GM18507 (cell line): ENCODE results near the gene HTN3.
"Not testable (repeated sequence)": the region's sequence is repeated elsewhere in the genome, so short reads cannot be mapped to it uniquely, and the experiment has no call there.

Source experiments
- DNase-seq: peaks from one replicate; pipeline ENCODE4 v3.0.0; 2011; ENCODE audit warnings: low read depth; ENCODE audit not compliant: insufficient read length; ENCODE audit errors: extremely low spot score
- FAIRE-seq: peaks from 2 replicates; lab custom pipeline; 2011; peaks lifted over from hg19 to GRCh38; lab: Jason Lieb, UNC

HTN3 gene

GRCh38 chr4:70028159-70028558 lies at the start of gene HTN3:
HTN3 (plus strand) TSS chr4:70028459; CDS start chr4:70030741, 2,282 bp downstream.
- peak; percentile 47 for FAIRE-seq
- not testable (repeated sequence) for DNase-seq

- FAIRE-seq (no peak), DNase-seq (no peak)
These were observed 44.2 kb upstream of the HTN3 start for GRCh38 chr4:69984030-69984443.

- DNase-seq (no peak), FAIRE-seq (no peak)
These were observed 41.6 kb upstream of the HTN3 start for GRCh38 chr4:69986663-69987062.

GRCh38 chr4:69991016-69991415 lies 37.2 kb upstream of the HTN3 start:
- DNase-seq (no peak), FAIRE-seq (no peak)

- FAIRE-seq = no peak
- no peak for DNase-seq
These were observed 33.5 kb upstream of the HTN3 start for GRCh38 chr4:69994782-69995181.

- no peak for FAIRE-seq
These were observed 32.7 kb upstream of the HTN3 start, which contains the start of gene STATH for GRCh38 chr4:69995526-69996016. STATH (plus strand) TSS chr4:69995966; CDS start chr4:69998438, 2,472 bp downstream.

GRCh38 chr4:69999420-69999819 lies 28.8 kb upstream of the HTN3 start:
- FAIRE-seq = no peak
- no peak for DNase-seq

More at GRCh38 chr4:69995526-69996016, 32.7 kb upstream of the HTN3 start, which contains the start of gene STATH:
- no peak for DNase-seq

- DNase-seq (no peak), FAIRE-seq (no peak)
These were observed 27.5 kb upstream of the HTN3 start for GRCh38 chr4:70000711-70001110.

GRCh38 chr4:70002507-70002906 lies 25.8 kb upstream of the HTN3 start:
- FAIRE-seq (no peak), DNase-seq (no peak)

- DNase-seq (no peak), FAIRE-seq (no peak)
These were observed 19.5 kb upstream of the HTN3 start for GRCh38 chr4:70008771-70009170.

GRCh38 chr4:70019006-70019405 lies 9.3 kb upstream of the HTN3 start:
- DNase-seq, FAIRE-seq: not testable (repeated sequence)

- DNase-seq = no peak
- FAIRE-seq = no peak
These were observed 5.0 kb upstream of the HTN3 start for GRCh38 chr4:70023218-70023617.

GRCh38 chr4:70027011-70027410 lies 1.2 kb upstream of the HTN3 start:
- FAIRE-seq = no peak
- no peak for DNase-seq

- not testable (repeated sequence) for DNase-seq, FAIRE-seq
These were observed 9.3 kb downstream of the HTN3 start for GRCh38 chr4:70037559-70037958.

- FAIRE-seq, DNase-seq: not testable (repeated sequence)
These were observed 11.7 kb downstream of the HTN3 start for GRCh38 chr4:70039928-70040327.

- FAIRE-seq = no peak
- no peak for DNase-seq
These were observed 13.5 kb downstream of the HTN3 start for GRCh38 chr4:70041652-70042286.

GRCh38 chr4:70050138-70050537 lies 21.9 kb downstream of the HTN3 start, which contains the start of gene HTN1:
HTN1 (plus strand) TSS chr4:70050438; CDS start chr4:70053077, 2,639 bp downstream.
- not testable (repeated sequence) for FAIRE-seq, DNase-seq

GRCh38 chr4:70056534-70056933 lies 28.3 kb downstream of the HTN3 start:
- not testable (repeated sequence) for DNase-seq, FAIRE-seq

- FAIRE-seq = no peak
- no peak for DNase-seq
These were observed 29.4 kb downstream of the HTN3 start for GRCh38 chr4:70057651-70058050.

- FAIRE-seq = no peak
- DNase-seq = no peak
These were observed 30.9 kb downstream of the HTN3 start for GRCh38 chr4:70059149-70059548.

GRCh38 chr4:70062000-70062399 lies 33.7 kb downstream of the HTN3 start:
- peak; percentile 67 for FAIRE-seq
- DNase-seq = no peak
